Left hindlimb (tissue), 1 donor: ENCODE measurements around the gene MRPL33.
A peak's percentile ranks its signal among the peaks of the same experiment; 100 is the strongest.
"Not testable (repeated sequence)": the region's sequence is repeated elsewhere in the genome, so short reads cannot be mapped to it uniquely, and the experiment has no call there.

Experiments used
- DNase-seq: peaks from one replicate; pipeline ENCODE4 v3.0.0-alpha.2; 2018

The MRPL33 gene

GRCh38 chr2:27742571-27742970 lies 28.9 kb upstream of the MRPL33 start:
- DNase-seq: no peak

GRCh38 chr2:27745494-27745893 lies 26.0 kb upstream of the MRPL33 start:
- DNase-seq: not testable (repeated sequence)

- DNase-seq: no peak
Observed at GRCh38 chr2:27746325-27746724, 25.2 kb upstream of the MRPL33 start.

- DNase-seq: no peak
Observed at GRCh38 chr2:27747827-27748352, 23.6 kb upstream of the MRPL33 start.

GRCh38 chr2:27748803-27749554 lies 22.5 kb upstream of the MRPL33 start:
- not testable (repeated sequence) for DNase-seq

GRCh38 chr2:27751377-27751776 lies 20.1 kb upstream of the MRPL33 start:
- no peak for DNase-seq

- no peak for DNase-seq
Observed at GRCh38 chr2:27752551-27753237, 18.8 kb upstream of the MRPL33 start.

GRCh38 chr2:27754138-27754588 lies 17.4 kb upstream of the MRPL33 start:
- DNase-seq: peak; percentile 73

GRCh38 chr2:27754831-27755230 lies 16.7 kb upstream of the MRPL33 start:
- no peak for DNase-seq

- DNase-seq: no peak
Observed at GRCh38 chr2:27756091-27756490, 15.4 kb upstream of the MRPL33 start.

- DNase-seq: peak; percentile 39
Observed at GRCh38 chr2:27756544-27757498, 14.7 kb upstream of the MRPL33 start.

- DNase-seq: no peak
Observed at GRCh38 chr2:27762951-27763906, 8.3 kb upstream of the MRPL33 start.

GRCh38 chr2:27763907-27764267 lies 7.6 kb upstream of the MRPL33 start:
- DNase-seq: no peak

GRCh38 chr2:27764526-27764925 lies 7.0 kb upstream of the MRPL33 start:
- DNase-seq: not testable (repeated sequence)

- DNase-seq: peak; percentile 77
Observed at GRCh38 chr2:27765621-27766286, 5.8 kb upstream of the MRPL33 start.

- no peak for DNase-seq
Observed at GRCh38 chr2:27766287-27766661, 5.2 kb upstream of the MRPL33 start.

GRCh38 chr2:27771202-27771547 lies 344 bp upstream of the MRPL33 start:
- DNase-seq: no peak

GRCh38 chr2:27772804-27773203 lies 1.3 kb downstream of the MRPL33 start:
- DNase-seq: no peak

GRCh38 chr2:27773959-27774358 lies 2.4 kb downstream of the MRPL33 start:
- no peak for DNase-seq

GRCh38 chr2:27776097-27776496 lies 4.6 kb downstream of the MRPL33 start:
- DNase-seq: no peak

GRCh38 chr2:27776696-27777095 lies 5.2 kb downstream of the MRPL33 start:
- DNase-seq: no peak
